Tibial nerve (tissue), 4 donors: ENCODE data around the gene HRH2. TPM values are rescaled to one million over a fixed set of nuclear protein-coding genes. Genes with fewer than 3 reads are reported as not detected.

Experiments
- DNase-seq, 2 donors: peaks; one replicate each; pipeline ENCODE4 v3.0.0-alpha.2; 2019; ENCODE audit warnings: low spot score in 2 of 2
- H3K27ac ChIP-seq, 4 donors: fragments of 200-600 bp; sonication (generic) in 3 of 4; one replicate each; pipeline ENCODE4 v1.5.1; 2017 to 2019; ENCODE audit warnings: mild to moderate bottlenecking in 1 of 4
- H3K27me3 ChIP-seq, 2 donors: fragments of 200-600 bp; sonication (generic) in 1 of 2; one replicate each; pipeline versions ENCODE4 v1.5.1 to v1.6.0; 2017 to 2019
- H3K36me3 ChIP-seq, 3 donors: fragments of 200-600 bp; sonication (generic); one replicate each; pipeline ENCODE4 v1.5.1; 2018 to 2019
- H3K4me1 ChIP-seq, 4 donors: fragments of 200-600 bp; sonication (generic) in 3 of 4; one replicate each; pipeline ENCODE4 v1.5.1; 2017 to 2019
- H3K4me3 ChIP-seq, 4 donors: fragments of 200-600 bp; sonication (generic) in 3 of 4; one replicate each; pipeline ENCODE4 v1.5.1; 2017 to 2019; ENCODE audit warnings: mild to moderate bottlenecking in 1 of 4, moderate library complexity in 1 of 4
- H3K9me3 ChIP-seq, 4 donors: fragments of 200-600 bp; sonication (generic) in 3 of 4; one replicate each; pipeline ENCODE4 v1.5.1; 2017 to 2019
- EP300 ChIP-seq, 2 donors: sonication (generic); formaldehyde crosslinking; IDR thresholded peaks; one replicate each; pipeline ENCODE4 v1.6.1; 2017; ENCODE audit warnings: antibody characterized with exemption in 2 of 2, mild to moderate bottlenecking in 1 of 2
- POLR2A ChIP-seq, 2 donors: fragments of 450-650 bp; IDR thresholded peaks; one replicate each; pipeline ENCODE4 v1.6.1; 2017; ENCODE audit warnings: antibody characterized with exemption in 2 of 2, mild to moderate bottlenecking in 2 of 2, moderate library complexity in 2 of 2
- WGBS, 2 donors: methylation state at CpG; one replicate each; pipeline ENCODE4 v1.1.5; 2018; 5-methylcytosine and 5-hydroxymethylcytosine counted together
- total RNA-seq, 4 donors: library from RNA; depleted of rRNA; stranded (reverse); fragments of >200 nt; gene quantifications; one replicate each; pipeline ENCODE4 v1.1.0, GENCODE V29; 2016
- TF ChIP-seq, protein P1 (sequence below), 5 experiments: fragments of 200-600 bp in 3 of 5; fragments of 450-650 bp in 2 of 5; sonication (generic) in 3 of 5; IDR thresholded peaks; one replicate each; pipeline ENCODE4 v1.5.1; 2016 to 2019; ENCODE audit warnings: antibody characterized with exemption in 5 of 5, mild to moderate bottlenecking in 3 of 5, moderate library complexity in 2 of 5

The HRH2 gene
- total RNA-seq, 4 donors from 2014 or later = 0.84 to 9.3 (median 3.4) TPM

DNA sequence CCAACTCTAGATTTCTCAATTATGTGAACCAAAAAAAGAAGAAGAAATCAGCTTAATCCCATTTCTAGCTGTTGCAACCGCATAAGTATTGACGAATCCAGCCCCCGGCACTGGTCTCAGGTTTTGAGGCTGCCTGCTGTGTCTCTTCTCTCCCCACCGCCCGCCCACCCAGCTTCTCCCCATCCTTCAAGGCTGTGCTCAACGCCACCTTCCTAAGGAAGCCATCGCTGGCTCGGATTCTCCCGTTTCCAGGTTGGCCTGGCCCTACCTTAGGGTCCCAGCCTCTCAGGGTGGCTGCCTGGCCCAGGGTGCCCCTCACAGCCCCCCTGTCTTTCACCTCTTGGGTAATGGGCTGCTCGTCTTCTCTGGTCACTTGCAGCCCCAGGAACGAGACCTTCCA, 77.8 kb downstream of the HRH2 start:
- Histone ChIP-seq H3K27me3 (no peaks in the 10 kb centered on the region), H3K9me3 (peaks cover 0 to 10% (median 0%) of the 10 kb centered on the region in 4 donors), H3K4me3 (no peak overlapping the region), H3K27ac (no peak overlapping the region), H3K4me1 (no peaks in the 10 kb centered on the region), H3K36me3 (no peaks in the 10 kb centered on the region)
- DNase-seq = no peak
- WGBS, 2 donors = 83 to 84% methylated on average over 11 of the region's 11 CpGs
- TF ChIP-seq EP300 (IDR thresholded peaks at IDR 0.05) (no peak), POLR2A (IDR thresholded peaks at IDR 0.05) (no peak)
- TF ChIP-seq, protein P1, sequence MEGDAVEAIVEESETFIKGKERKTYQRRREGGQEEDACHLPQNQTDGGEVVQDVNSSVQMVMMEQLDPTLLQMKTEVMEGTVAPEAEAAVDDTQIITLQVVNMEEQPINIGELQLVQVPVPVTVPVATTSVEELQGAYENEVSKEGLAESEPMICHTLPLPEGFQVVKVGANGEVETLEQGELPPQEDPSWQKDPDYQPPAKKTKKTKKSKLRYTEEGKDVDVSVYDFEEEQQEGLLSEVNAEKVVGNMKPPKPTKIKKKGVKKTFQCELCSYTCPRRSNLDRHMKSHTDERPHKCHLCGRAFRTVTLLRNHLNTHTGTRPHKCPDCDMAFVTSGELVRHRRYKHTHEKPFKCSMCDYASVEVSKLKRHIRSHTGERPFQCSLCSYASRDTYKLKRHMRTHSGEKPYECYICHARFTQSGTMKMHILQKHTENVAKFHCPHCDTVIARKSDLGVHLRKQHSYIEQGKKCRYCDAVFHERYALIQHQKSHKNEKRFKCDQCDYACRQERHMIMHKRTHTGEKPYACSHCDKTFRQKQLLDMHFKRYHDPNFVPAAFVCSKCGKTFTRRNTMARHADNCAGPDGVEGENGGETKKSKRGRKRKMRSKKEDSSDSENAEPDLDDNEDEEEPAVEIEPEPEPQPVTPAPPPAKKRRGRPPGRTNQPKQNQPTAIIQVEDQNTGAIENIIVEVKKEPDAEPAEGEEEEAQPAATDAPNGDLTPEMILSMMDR (IDR thresholded peaks at IDR 0.05) = no peak

DNA sequence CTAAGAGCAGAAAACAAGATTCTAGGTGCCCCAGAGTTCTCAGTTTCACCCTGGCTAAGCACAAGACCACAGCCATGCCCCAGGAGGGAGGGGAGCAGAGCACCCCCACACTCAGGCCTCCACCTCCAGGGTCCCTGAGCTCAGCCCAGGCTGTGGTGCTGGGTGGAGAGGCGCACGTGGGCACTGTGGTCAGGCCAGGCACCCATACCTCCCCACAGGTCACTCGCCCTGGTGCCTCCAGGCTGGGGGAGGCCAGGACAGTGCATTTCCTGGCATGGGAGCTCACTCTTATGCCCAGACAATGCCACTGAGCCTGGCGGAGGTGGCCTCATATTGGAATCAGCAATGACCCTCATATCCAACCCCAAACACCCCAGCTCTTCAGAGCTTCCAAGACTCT, 78.8 kb downstream of the HRH2 start:
- H3K9me3 ChIP-seq = peaks cover 0 to 10% (median 0%) of the 10 kb centered on the region in 4 donors
- no peak overlapping the region for H3K27ac ChIP-seq
- TF ChIP-seq EP300 (IDR thresholded peaks at IDR 0.05) (no peak), POLR2A (IDR thresholded peaks at IDR 0.05) (no peak)
- TF ChIP-seq, protein P1 (IDR thresholded peaks at IDR 0.05) = no peak
- H3K36me3 ChIP-seq = no peaks in the 10 kb centered on the region
- no peaks in the 10 kb centered on the region for H3K4me1 ChIP-seq
- no peaks in the 10 kb centered on the region for H3K27me3 ChIP-seq
- WGBS, 2 donors = 77 to 80% methylated on average over 1 to 3 of the region's 4 CpGs
- no peak for DNase-seq
- H3K4me3 ChIP-seq = no peak overlapping the region

DNA sequence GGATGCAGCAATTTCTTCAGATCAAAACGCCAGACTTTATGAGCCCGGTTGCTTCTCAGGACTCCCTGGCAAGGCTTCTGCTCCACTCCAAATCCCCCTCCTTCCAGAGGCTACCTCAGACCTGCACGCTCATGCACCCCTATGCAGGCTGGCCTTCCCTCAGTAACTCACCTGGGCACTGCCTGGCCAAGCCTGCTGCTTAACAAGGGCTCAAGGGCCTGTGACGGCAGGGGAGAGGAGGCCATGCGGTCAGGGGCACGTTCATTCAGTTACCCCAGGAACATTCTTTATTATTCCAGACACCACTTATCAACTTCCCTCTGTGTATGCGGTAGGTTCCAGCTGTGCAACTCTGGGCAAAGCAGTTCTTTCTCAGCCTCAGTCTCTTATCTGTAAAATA, 79.6 kb downstream of the HRH2 start:
- Histone ChIP-seq H3K36me3 (no peaks in the 10 kb centered on the region), H3K27ac (no peak overlapping the region), H3K9me3 (peaks cover 0 to 10% (median 0%) of the 10 kb centered on the region in 4 donors), H3K4me3 (no peak overlapping the region), H3K4me1 (no peaks in the 10 kb centered on the region), H3K27me3 (no peaks in the 10 kb centered on the region)
- TF ChIP-seq, protein P1 (IDR thresholded peaks at IDR 0.05) = no peak
- TF ChIP-seq EP300 (IDR thresholded peaks at IDR 0.05) = no peak
- no peak for DNase-seq
- 62 to 75% methylated on average over 7 of the region's 7 CpGs for WGBS, 2 donors

DNA sequence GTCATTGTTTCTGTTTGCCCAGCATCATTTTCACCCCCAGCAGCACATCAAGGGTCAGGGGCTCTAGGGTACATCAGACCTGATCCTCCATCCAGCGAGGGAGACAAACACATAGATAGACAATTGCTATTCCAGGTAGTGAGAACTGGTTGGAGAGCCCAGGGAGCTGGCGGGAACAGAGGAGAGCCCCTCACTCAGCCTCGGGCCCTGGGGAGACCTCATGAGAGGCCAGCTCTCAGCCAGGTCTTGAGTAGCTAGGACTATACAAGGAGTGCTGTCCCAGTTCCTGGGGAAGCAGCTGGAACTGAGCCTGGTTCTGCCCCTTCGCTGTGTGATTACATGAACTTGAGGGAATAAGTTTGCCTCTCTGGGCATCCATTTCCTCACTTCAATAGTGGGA, 80.3 kb downstream of the HRH2 start:
- no peak for DNase-seq
- WGBS, 2 donors = 79 to 91% methylated on average over 4 of the region's 4 CpGs
- H3K4me1 ChIP-seq = no peaks in the 10 kb centered on the region
- H3K36me3 ChIP-seq = no peaks in the 10 kb centered on the region
- no peak overlapping the region for H3K27ac ChIP-seq
- peaks cover 0 to 10% (median 0%) of the 10 kb centered on the region in 4 donors for H3K9me3 ChIP-seq
- H3K27me3 ChIP-seq = no peaks in the 10 kb centered on the region
- no peak overlapping the region for H3K4me3 ChIP-seq
- TF ChIP-seq POLR2A (IDR thresholded peaks at IDR 0.05) (no peak), EP300 (IDR thresholded peaks at IDR 0.05) (no peak)
- TF ChIP-seq, protein P1 (IDR thresholded peaks at IDR 0.05) = no peak

DNA sequence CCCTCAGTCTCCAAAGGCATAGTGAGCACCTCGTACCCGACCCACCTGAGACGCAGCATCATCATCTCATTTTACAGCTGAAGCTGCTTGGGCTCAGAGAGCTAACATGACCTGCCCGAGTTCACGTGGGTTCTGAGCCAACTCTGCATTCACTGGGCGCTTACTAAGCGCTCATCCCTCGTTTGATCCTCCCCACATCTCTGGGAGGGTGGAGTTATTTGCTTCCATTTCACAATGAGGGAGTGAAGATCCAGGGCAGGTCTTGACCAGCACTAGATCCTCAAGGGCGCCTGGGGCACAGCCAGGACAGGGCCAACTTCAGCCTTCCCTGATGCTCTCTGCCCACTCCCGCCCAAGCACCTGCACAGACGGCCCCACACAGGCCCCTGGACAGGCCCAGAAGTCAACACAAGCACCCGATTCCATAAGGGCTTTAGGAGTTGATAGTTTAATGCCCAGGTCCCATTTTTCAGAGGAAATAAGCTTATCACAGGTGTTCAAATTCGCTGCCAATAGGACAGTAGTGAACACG, 80.8 kb downstream of the HRH2 start:
- H3K9me3 ChIP-seq = peaks cover 0 to 4% (median 0%) of the 10 kb centered on the region in 4 donors
- no peaks in the 10 kb centered on the region for H3K4me1 ChIP-seq
- H3K36me3 ChIP-seq = no peaks in the 10 kb centered on the region
- H3K4me3 ChIP-seq = no peak overlapping the region
- 81 to 83% methylated on average over 14 of the region's 14 CpGs for WGBS, 2 donors
- DNase-seq = no peak
- H3K27me3 ChIP-seq = no peaks in the 10 kb centered on the region
- no peak overlapping the region for H3K27ac ChIP-seq
- TF ChIP-seq POLR2A (IDR thresholded peaks at IDR 0.05) (no peak), EP300 (IDR thresholded peaks at IDR 0.05) (no peak)
- TF ChIP-seq, protein P1 (IDR thresholded peaks at IDR 0.05) = no peak
